BLaER1 (cell line): ENCODE results near the gene ATP13A2.

Source experiments
- H3K27ac ChIP-seq: shearing (Covaris generic); formaldehyde crosslinking; 2 replicates; pipeline ENCODE4 v1.8.1; 2022
- H3K27me3 ChIP-seq: shearing (Covaris generic); formaldehyde crosslinking; 2 replicates; pipeline ENCODE4 v1.8.1; 2022
- H3K36me3 ChIP-seq: shearing (Covaris generic); formaldehyde crosslinking; 2 replicates; pipeline ENCODE4 v1.8.1; 2022
- H3K4me1 ChIP-seq: shearing (Covaris generic); formaldehyde crosslinking; 2 replicates; pipeline ENCODE4 v1.8.1; 2022
- H3K4me2 ChIP-seq: shearing (Covaris generic); formaldehyde crosslinking; 2 replicates; pipeline ENCODE4 v1.8.1; 2022
- H3K4me3 ChIP-seq: shearing (Covaris generic); formaldehyde crosslinking; 2 replicates; pipeline ENCODE4 v1.8.1; 2022
- H3K9ac ChIP-seq: shearing (Covaris generic); formaldehyde crosslinking; 2 replicates; pipeline ENCODE4 v1.8.1; 2022
- H3K9me3 ChIP-seq: shearing (Covaris generic); formaldehyde crosslinking; 2 replicates; pipeline ENCODE4 v1.8.1; 2022
- H4K20me1 ChIP-seq: shearing (Covaris generic); formaldehyde crosslinking; 2 replicates; pipeline ENCODE4 v1.8.1; 2022
- Cebpa-rat ChIP-seq: shearing (Covaris generic); IDR thresholded peaks from 2 replicates; pipeline ENCODE4 v1.8.1; 2022

The ATP13A2 gene

GRCh38 chr1:16983649-16984048 is 28.1 kb downstream of the ATP13A2 start:
- Histone ChIP-seq H3K4me1 (peaks cover 30% of the 10 kb centered on the region), H3K36me3 (peaks cover 28% of the 10 kb centered on the region), H4K20me1 (peaks cover 9% of the 10 kb centered on the region; the same call in 1 of the 2 replicates), H3K27ac (no peak overlapping the region), H3K27me3 (peaks cover 19% of the 10 kb centered on the region), H3K9ac (no peak overlapping the region), H3K4me2 (no peak overlapping the region), H3K4me3 (no peak overlapping the region), H3K9me3 (no peaks in the 10 kb centered on the region)
- TF ChIP-seq Cebpa-rat, result no peak

DNA sequence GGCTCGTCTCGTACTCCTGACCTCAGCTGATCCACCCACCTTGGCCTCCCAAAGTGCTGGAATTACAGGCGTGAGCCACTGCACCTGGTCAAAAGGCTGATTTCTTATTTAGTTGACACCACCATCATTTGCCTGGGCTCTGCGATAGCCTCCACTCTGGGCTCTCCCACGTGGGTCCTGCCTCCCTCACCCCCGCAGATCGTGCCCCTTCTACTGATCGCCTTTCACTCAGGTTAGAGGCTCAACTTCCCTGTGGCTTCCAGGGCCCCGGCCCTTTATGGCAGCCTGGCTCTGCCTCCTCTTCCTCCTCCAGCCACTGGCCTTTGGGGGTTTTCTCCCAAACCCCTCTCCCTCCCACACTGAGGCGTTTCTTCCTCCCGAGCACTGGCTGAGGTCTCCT is 28.8 kb downstream of the ATP13A2 start:
- Histone ChIP-seq H3K4me2 (no peak overlapping the region), H4K20me1 (peaks cover 17% of the 10 kb centered on the region), H3K9me3 (no peaks in the 10 kb centered on the region), H3K27ac (no peak overlapping the region), H3K4me1 (peaks cover 38% of the 10 kb centered on the region), H3K36me3 (peaks cover 23% of the 10 kb centered on the region), H3K9ac (no peak overlapping the region), H3K27me3 (peaks cover 19% of the 10 kb centered on the region), H3K4me3 (no peak overlapping the region)
- TF ChIP-seq Cebpa-rat, result no peak

DNA sequence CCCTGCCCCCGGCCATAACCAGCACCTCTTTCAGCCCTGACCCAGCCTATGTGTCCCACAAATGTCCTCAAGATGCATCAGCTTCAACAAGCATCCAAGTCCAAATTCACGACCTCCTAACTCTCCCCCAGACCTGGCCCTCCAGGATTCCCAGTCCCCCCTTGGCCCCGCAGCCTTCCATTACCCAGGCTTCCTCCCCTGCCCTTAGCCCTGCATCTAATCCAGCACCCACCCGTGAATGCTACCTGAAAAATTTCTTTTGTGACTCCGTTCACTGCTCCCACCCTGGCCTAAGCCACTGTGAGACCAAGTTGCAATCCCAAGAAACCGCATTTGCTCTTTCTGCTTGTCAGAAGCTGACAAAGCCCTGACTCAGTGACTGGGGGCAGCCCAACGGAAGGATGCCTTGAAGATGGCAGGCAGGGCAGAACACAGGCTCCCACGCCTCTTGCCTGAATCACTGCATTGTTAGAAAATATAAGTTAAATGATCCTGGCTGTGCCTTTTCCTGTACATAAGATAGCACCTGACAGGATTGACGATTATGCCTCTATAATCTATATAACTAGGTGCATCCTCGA is 30.4 kb downstream of the ATP13A2 start:
- Histone ChIP-seq H3K27ac (no peak overlapping the region), H3K4me2 (peak overlapping the region; percentile 97; the same call in 1 of the 2 replicates)

DNA sequence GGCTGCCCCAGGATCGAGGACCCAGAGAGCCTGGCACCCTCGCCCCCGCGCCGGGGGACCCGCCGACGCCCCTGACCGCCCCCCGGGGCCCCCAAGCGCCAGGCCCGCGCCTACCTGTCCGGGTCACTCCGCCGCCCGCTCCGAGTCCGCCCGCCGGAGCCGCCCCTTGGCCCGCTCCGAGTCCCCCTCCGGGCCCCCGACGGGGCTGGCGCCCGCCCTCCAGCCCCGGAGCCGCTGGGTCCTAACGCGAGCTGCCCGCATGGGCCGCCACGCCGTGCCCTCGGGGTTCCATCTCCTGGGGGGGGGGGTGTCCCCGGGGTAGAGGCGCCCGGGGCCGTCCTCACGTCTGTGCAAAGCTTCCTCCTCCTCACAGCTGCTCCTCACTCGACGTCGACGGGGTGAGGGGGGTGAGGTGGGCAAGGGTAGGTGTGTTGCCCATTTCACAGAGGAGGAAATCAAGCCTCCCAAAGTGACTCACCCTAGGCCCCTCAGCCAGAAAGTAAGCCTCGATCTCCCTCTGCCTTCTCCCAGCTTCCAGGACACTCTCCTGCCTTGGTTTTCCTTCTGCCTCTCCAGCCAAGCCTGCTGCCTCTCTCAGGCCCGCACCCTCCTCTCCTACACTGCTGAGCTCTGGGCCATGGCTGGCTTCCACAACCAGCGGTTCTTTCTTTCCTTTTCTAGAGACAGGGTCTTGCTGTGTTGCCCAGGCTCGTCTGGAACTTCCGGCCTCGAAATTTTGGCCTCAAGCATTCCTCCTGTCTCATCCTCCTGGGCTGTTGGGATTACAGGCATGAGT is 31.1 kb downstream of the ATP13A2 start, which contains the start of gene MFAP2:
Gene MFAP2 (minus strand): TSS at position 148 of the 796 bp plus-strand sequence. CDS start 2,347 bp downstream, outside the sequence.
- H3K4me2 ChIP-seq, result peak within 1 kb of the TSS; percentile 97
- peak within 1 kb of the TSS; percentile 79 for H3K27ac ChIP-seq
- peaks cover 1% of the 10 kb centered on the region; the same call in 1 of the 2 replicates for H3K36me3 ChIP-seq
- H4K20me1 ChIP-seq, result peaks cover 25% of the 10 kb centered on the region
- peaks cover 41% of the 10 kb centered on the region for H3K4me1 ChIP-seq
- H3K4me3 ChIP-seq, result peak within 1 kb of the TSS; percentile 71
- peaks cover 19% of the 10 kb centered on the region for H3K27me3 ChIP-seq
- H3K9ac ChIP-seq, result peak within 1 kb of the TSS; percentile 74
- no peaks in the 10 kb centered on the region for H3K9me3 ChIP-seq
- TF ChIP-seq Cebpa-rat, result no peak

More for the DNA sequence above, 30.4 kb downstream of the ATP13A2 start:
- H3K4me1 ChIP-seq, result peaks cover 48% of the 10 kb centered on the region
- TF ChIP-seq Cebpa-rat, result no peak
- H3K9me3 ChIP-seq, result no peaks in the 10 kb centered on the region
- no peak overlapping the region for H3K4me3 ChIP-seq
- peaks cover 19% of the 10 kb centered on the region for H3K27me3 ChIP-seq
- H3K36me3 ChIP-seq, result peaks cover 8% of the 10 kb centered on the region
- H4K20me1 ChIP-seq, result peaks cover 25% of the 10 kb centered on the region
- H3K9ac ChIP-seq, result no peak overlapping the region

- Histone ChIP-seq H3K4me3 (peak overlapping the region; percentile 71), H3K27ac (peak overlapping the region; percentile 79), H3K4me2 (peak overlapping the region; percentile 97), H3K9ac (peak overlapping the region; percentile 74), H3K4me1 (peaks cover 34% of the 10 kb centered on the region), H3K9me3 (no peaks in the 10 kb centered on the region), H3K36me3 (no peaks in the 10 kb centered on the region), H4K20me1 (peaks cover 25% of the 10 kb centered on the region), H3K27me3 (peaks cover 19% of the 10 kb centered on the region)
- no peak for TF ChIP-seq Cebpa-rat
Measured at GRCh38 chr1:16979475-16980327, 32.0 kb downstream of the ATP13A2 start.

DNA sequence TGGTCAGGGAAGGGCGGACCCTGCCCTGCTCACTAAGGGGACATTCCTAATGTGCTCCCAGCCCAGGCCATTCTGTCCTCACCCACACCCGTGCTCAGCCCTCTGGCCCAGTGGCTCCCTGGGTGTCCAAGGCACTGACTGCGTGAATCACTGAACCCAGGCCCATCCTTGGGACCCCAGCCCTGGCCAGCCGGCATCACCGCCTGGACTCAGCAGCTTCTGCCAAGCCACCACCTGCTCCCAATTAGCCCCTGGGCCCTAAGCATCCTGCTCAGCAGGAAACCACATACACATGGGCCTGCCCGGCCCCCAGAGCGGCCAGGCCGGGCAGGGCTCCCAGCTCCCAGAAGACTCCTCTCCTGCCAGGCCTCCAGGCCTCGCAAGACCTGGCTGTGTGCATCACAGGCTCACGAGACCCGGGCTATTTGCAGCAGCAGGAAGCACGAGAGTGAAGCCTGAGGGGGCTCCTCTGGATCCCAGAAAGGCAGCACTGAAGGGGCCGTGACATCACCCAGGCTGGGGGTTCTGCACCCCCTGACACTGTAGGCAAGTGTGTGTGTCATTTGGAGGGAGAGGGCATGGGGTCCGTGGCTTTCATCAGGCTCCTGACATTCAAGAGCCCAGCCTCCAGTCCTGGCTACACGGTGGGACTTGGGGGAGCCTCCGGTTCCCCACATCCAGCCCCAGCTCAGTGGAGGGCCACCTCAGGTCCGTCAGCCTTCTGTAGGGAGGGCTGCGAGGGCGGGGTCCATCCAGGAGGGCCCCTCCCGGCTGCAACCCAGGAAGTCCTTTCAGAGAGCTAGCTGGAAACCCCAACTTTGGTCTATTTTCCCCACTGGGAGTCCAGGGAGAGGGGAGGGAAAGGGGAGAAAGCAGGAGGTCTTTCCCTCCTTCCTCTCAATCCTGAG is 32.9 kb downstream of the ATP13A2 start:
- Histone ChIP-seq H3K4me1 (peaks cover 31% of the 10 kb centered on the region), H3K27ac (peak overlapping the region; percentile 67), H4K20me1 (peaks cover 25% of the 10 kb centered on the region), H3K9me3 (no peaks in the 10 kb centered on the region), H3K4me2 (peak overlapping the region; percentile 97), H3K36me3 (no peaks in the 10 kb centered on the region), H3K4me3 (peak overlapping the region; percentile 71), H3K9ac (peak overlapping the region; percentile 74), H3K27me3 (peaks cover 19% of the 10 kb centered on the region)
- no peak for TF ChIP-seq Cebpa-rat

GRCh38 chr1:16978139-16978538 is 33.6 kb downstream of the ATP13A2 start:
- H3K9ac ChIP-seq, result peak overlapping the region; percentile 74; the same call in 1 of the 2 replicates
- H3K4me2 ChIP-seq, result peak overlapping the region; percentile 97
- TF ChIP-seq Cebpa-rat, result no peak
- H3K27me3 ChIP-seq, result peaks cover 19% of the 10 kb centered on the region
- H4K20me1 ChIP-seq, result peaks cover 25% of the 10 kb centered on the region
- H3K27ac ChIP-seq, result peak overlapping the region; percentile 67; the same call in 1 of the 2 replicates
- H3K36me3 ChIP-seq, result no peaks in the 10 kb centered on the region
- peaks cover 31% of the 10 kb centered on the region for H3K4me1 ChIP-seq
- no peaks in the 10 kb centered on the region for H3K9me3 ChIP-seq
- H3K4me3 ChIP-seq, result no peak overlapping the region

GRCh38 chr1:16977377-16977776 is 34.4 kb downstream of the ATP13A2 start:
- no peak overlapping the region for H3K4me3 ChIP-seq
- H3K27ac ChIP-seq, result no peak overlapping the region
- TF ChIP-seq Cebpa-rat, result no peak

More at GRCh38 chr1:16977377-16977776, 34.4 kb downstream of the ATP13A2 start:
- Histone ChIP-seq H3K9me3 (no peaks in the 10 kb centered on the region), H3K36me3 (no peaks in the 10 kb centered on the region), H3K4me1 (peaks cover 31% of the 10 kb centered on the region), H3K27me3 (peaks cover 19% of the 10 kb centered on the region), H3K4me2 (no peak overlapping the region; the same call in 1 of the 2 replicates), H4K20me1 (peaks cover 25% of the 10 kb centered on the region), H3K9ac (no peak overlapping the region)
